Measurements from ENCODE around the gene PPM1A.

The PPM1A gene

DNA sequence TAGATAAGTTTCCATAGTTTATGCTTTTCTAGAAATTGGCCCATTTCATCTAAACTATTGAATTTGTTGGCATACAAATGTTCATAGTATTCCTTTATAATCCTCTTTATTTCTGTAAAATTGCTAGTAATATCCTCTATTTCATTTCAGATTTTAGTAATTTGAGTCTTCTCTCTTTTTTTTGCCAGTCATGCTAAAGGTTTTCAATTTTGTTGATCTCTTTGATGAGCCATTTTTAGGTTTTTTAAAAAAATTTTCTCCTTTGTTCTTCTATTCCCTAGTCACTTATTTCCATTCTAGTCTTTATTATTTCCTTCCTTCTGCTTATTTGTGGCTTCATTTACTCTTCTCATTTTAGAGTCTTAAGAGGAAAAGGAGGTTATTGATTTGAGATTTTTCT, 19.4 kb upstream of the PPM1A start:
- no peak for DNase-seq

DNA sequence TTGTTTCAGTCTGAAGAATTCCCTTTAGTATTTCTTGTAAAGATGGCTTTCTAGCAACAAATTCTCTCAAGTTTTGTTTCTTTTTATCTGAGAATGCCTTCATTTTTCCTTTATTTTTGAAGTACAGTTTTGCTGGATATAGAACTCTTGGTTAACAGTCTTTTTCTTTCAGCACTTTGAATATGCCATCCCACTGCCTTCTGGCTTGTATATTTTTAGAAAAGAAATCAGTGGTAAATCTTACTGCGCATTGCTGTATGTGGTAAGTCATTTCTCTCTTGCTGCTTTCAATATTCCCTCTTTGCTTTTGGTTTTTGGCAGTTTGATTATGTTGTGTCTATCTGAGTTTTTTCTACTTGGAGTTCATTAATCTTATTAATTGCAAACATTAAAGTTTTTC, 16.8 kb upstream of the PPM1A start:
- DNase-seq: no peak

GRCh38 chr14:60233251-60233650, 15.8 kb upstream of the PPM1A start:
- DNase-seq: no peak

- DNase-seq: no peak
These were observed 15.1 kb upstream of the PPM1A start for GRCh38 chr14:60233891-60234290.

- DNase-seq: no peak
These were observed 13.6 kb upstream of the PPM1A start for GRCh38 chr14:60235440-60235839.

DNA sequence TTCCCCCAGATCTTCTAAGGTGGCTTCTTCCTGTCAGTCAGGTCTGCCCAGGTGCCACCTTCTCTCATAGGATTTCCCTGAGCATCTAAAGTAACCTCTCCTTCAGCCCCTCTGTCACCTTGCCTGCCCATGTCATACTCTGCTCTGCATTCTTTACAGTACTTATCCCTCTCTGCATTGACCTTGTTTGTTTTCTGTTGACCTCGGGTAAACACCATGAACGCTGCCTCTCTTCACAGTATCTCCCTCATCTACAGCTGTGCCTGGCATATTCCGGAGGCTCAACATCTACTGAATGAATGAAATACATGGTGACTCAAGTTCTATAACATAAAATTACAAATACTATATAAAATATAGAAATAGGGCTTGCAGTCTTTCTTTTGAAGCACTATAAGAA, 10.1 kb upstream of the PPM1A start:
- no peak for DNase-seq

- no peak for DNase-seq
These were observed 8.7 kb upstream of the PPM1A start for GRCh38 chr14:60240139-60240856.

- DNase-seq: no peak
These were observed 7.9 kb upstream of the PPM1A start for GRCh38 chr14:60241091-60241490.

DNA sequence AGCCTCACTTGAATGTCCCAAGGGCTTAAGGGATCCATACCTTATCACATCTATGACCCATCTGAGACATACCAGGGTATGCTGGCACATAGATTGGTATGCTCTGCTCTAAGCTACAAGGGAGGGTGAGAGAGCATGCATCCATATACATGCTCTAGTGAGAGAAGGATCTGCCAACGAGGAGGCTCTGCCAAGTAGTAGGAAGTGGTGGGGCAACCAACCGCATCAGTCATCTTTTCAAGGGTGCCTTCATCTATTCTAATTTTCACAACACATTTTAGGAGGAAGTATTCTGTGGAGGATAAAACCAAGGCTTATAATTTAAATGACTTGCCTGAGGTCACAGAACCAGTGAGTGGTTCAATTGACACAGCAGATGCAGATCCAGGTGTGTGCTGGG, 6.6 kb upstream of the PPM1A start:
- no peak for DNase-seq

- no peak for DNase-seq
These were observed 3.4 kb upstream of the PPM1A start for GRCh38 chr14:60245380-60246177.

GRCh38 chr14:60247994-60248696, 876 bp upstream of the PPM1A start:
- peak; percentile 94 for DNase-seq

GRCh38 chr14:60249321-60250256, 568 bp downstream of the PPM1A start:
- peak; percentile 90 for DNase-seq

DNA sequence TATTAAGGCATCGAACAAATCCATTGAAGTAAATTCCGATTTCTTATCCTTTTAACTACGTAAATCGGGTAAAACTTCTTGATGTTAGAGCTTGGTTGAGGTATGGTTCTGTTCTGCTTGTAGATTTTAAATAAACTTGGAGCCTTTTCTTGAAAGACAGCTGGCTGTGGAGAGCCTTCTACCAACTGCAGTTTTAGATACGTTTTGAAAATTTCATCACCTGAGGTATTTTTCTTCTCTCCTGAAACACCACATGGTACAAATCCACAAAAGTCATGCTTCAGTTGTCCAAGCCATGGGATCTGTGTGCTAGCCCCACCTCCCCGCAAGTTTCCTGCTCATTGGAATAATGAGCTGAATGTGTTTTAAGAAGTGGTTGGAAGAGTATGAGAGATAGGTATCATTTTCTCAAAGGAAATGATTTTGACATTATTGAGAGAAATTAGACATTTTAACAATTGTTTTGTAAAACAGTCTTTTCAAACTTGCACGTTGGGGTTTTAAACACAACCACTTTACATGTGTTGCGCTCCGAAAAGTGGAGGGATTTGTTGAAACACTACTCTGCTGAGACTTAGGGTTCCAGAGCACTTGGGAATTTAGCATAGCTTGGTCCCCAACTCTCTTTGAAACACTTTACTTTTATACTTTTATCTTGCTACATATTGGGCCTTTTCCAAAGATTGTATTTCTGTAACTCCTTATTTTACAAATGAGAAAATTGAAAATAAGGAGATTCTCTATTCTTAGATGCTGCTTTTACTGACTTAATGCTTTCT, 1.4 kb downstream of the PPM1A start:
- no peak for DNase-seq

DNA sequence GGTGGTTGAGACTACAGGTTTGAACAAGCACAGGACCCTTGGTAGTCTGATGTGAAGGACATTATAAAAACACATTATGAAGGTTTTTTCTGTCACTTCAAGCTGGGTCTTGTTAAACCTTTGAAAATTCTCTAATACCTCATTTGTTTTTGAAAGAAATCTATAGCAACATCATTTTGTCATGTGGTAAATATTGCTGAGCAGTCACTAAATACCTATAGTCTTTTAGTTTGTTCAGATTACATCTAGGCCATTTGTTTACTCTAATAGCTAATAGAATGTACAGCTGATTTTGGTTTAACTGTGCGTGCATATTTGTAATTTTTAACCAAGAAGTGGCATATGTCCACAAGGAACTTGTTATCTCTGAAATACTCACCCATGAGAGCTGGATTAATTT, 2.9 kb downstream of the PPM1A start:
- DNase-seq: no peak

- no peak for DNase-seq
These were observed 3.6 kb downstream of the PPM1A start for GRCh38 chr14:60252630-60253029.

DNA sequence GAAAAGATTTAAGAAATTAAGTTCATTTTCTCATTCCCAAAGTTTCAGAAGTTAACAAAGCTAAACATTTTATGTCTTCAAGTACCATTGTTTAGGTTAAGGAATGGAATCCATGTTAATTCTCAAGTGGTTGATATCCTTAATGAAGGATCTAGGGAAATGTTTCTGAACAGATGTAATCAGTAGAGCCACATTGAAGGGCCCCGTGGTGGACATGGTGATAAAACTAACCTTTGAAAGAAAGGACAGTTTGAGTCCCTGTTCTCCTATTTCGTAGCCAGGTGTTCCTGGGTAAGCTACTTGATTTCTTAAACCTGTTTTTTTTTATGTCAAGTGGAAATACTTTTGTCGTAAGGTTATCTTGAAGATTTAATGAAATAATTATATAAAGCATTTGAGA, 4.6 kb downstream of the PPM1A start:
- DNase-seq: no peak

DNA sequence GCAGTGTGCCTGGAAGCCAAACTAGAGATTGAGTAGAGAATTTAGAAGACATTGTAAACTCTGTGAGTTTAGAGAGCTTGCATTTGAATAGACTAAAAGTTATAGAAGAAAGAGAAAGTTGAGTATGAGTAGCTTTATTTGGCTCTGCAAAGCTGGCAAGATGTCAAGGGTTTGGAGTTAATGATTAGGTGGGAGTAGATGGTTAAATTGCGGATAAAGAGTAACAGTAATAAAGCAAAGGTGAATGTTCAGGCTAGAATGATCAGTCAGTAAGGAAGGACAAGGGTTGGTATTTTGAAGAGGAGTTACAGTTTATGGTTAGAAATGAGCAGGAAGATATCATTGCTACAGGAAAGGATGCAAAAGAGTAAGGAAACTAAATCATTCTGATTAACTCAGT, 5.2 kb downstream of the PPM1A start:
- no peak for DNase-seq

DNA sequence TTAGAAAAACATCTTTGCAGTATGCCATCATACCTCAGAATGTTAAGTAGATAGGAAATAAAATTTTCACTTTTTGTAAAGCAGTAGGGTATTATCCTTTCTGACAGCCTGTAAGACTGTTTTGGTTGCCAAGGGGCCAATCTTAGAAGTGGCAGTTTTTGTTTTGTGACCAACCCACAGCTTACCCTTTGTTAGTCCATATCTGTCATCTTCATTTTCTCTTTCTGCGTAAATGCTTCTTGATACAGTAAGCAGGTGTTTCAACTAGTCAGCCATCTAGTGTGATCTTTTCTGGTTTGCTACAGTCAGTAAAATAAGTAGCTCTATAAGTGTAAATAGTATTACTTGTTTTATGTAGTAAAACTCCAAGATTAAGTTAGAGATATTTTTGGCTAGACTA, 8.8 kb downstream of the PPM1A start:
- DNase-seq: no peak

- no peak for DNase-seq
These were observed 16.1 kb downstream of the PPM1A start for GRCh38 chr14:60265163-60265562.

GRCh38 chr14:60266021-60266937, 17.3 kb downstream of the PPM1A start:
- DNase-seq: no peak

GRCh38 chr14:60272177-60272576, 23.2 kb downstream of the PPM1A start:
- no peak for DNase-seq

Data from left hindlimb (tissue), 1 donor.